Measurements from ENCODE around the gene PRKAR1A.

The PRKAR1A gene

GRCh38 chr17:68544111-68544915 is 32.1 kb downstream of the PRKAR1A start:
- no peak for DNase-seq

- no peak for DNase-seq
These were observed 44.3 kb downstream of the PRKAR1A start for GRCh38 chr17:68556551-68556950.

- DNase-seq: no peak
These were observed 47.1 kb downstream of the PRKAR1A start for GRCh38 chr17:68559316-68559715.

GRCh38 chr17:68560966-68561720 is 48.9 kb downstream of the PRKAR1A start:
- DNase-seq: no peak

GRCh38 chr17:68562736-68563135 is 50.5 kb downstream of the PRKAR1A start:
- no peak for DNase-seq

GRCh38 chr17:68564415-68565111 is 52.3 kb downstream of the PRKAR1A start:
- no peak for DNase-seq

- DNase-seq: no peak
These were observed 53.6 kb downstream of the PRKAR1A start for GRCh38 chr17:68565661-68566441.

- DNase-seq: no peak
These were observed 54.2 kb downstream of the PRKAR1A start for GRCh38 chr17:68566442-68566738.

GRCh38 chr17:68567035-68567434 is 54.8 kb downstream of the PRKAR1A start:
- DNase-seq: no peak

GRCh38 chr17:68567581-68567980 is 55.4 kb downstream of the PRKAR1A start:
- no peak for DNase-seq

- no peak for DNase-seq
These were observed 56.4 kb downstream of the PRKAR1A start for GRCh38 chr17:68568581-68568980.

- no peak for DNase-seq
These were observed 57.1 kb downstream of the PRKAR1A start for GRCh38 chr17:68569346-68569745.

- no peak for DNase-seq
These were observed 58.3 kb downstream of the PRKAR1A start for GRCh38 chr17:68570526-68570925.

GRCh38 chr17:68572138-68572842 is 60.1 kb downstream of the PRKAR1A start:
- DNase-seq: no peak

GRCh38 chr17:68573338-68573737 is 61.1 kb downstream of the PRKAR1A start:
- no peak for DNase-seq

GRCh38 chr17:68576137-68576536 is 63.9 kb downstream of the PRKAR1A start:
- DNase-seq: no peak

- DNase-seq: no peak
These were observed 64.7 kb downstream of the PRKAR1A start for GRCh38 chr17:68576811-68577496.

- no peak for DNase-seq
These were observed 65.2 kb downstream of the PRKAR1A start for GRCh38 chr17:68577497-68577821.

- DNase-seq: no peak
These were observed 66.0 kb downstream of the PRKAR1A start for GRCh38 chr17:68578236-68578635.

- no peak for DNase-seq
These were observed 67.1 kb downstream of the PRKAR1A start for GRCh38 chr17:68579194-68579927.

- DNase-seq: no peak
These were observed 68.1 kb downstream of the PRKAR1A start for GRCh38 chr17:68580236-68580770.

Measured in DMS153 (cell line).